K562 (cell line): ENCODE data around the gene CSRNP3. TPM values are rescaled to one million over a fixed set of nuclear protein-coding genes. Genes with fewer than 3 reads are reported as not detected.

Source experiments
- ATAC-seq: fragments of 200-7000 bp; cut with Tn5 transposase; 3 replicates; pipeline ENCODE4 v1.9.1; 2020; ENCODE audit warnings: moderate library complexity
- BruUV-seq: library from RNA; stranded (reverse); fragments of 400-500 nt; replicated peaks from 2 replicates; lab custom pipeline; 2021; lab: Mats Ljungman, UMichigan
- CTCF ChIA-PET: fragments of 300-600 bp; formaldehyde crosslinking; extraction: SDS; loops from one replicate; lab custom pipeline; 2021; ENCODE audit warnings: low intra/inter-chr PET ratio; lab: Yijun Ruan, JAX
- POLR2A ChIA-PET: fragments of 300-600, 350-650 bp; sonication (Branson Sonifier 250); formaldehyde crosslinking; extraction: SDS; loops from one replicate; lab custom pipeline; 2021; ENCODE audit warnings: antibody characterized with exemption, inconsistent platforms; lab: Yijun Ruan, JAX
- DNase-seq, 4 experiments: peaks; one replicate each; pipeline versions ENCODE4 v3.0.0 to v3.0.0-alpha.2; 2011 to 2018; ENCODE audit warnings: low spot score in 3 of 4, mixed read lengths in 3 of 4; ENCODE audit errors: extremely low read depth in 1 of 4
- FAIRE-seq: peaks from 2 replicates; lab custom pipeline; 2011; peaks lifted over from hg19 to GRCh38; lab: Jason Lieb, UNC
- H2AFZ ChIP-seq: 2 replicates; pipeline ENCODE4 v1.6.0; 2011; ENCODE audit warnings: low read depth, low read length, control low read depth, inconsistent platforms
- H3K27ac ChIP-seq: fragments of 200-600 bp; 3 replicates; pipeline ENCODE4 v1.8.0; 2011; ENCODE audit warnings: low read depth, mild to moderate bottlenecking, control low read depth, inconsistent platforms, low read length, moderate library complexity, mixed read lengths; ENCODE audit errors: extremely low read depth
- H3K27me3 ChIP-seq, 2 experiments: fragments of 300-600 bp in 1 of 2; 2 replicates in 1 of 2; 3 replicates in 1 of 2; pipeline versions ENCODE4 v1.6.0 to v1.8.0; 2011; ENCODE audit warnings: inconsistent platforms in 2 of 2, low read length in 2 of 2, mild to moderate bottlenecking in 1 of 2, mixed read lengths in 1 of 2, moderate library complexity in 1 of 2; ENCODE audit not compliant: control insufficient read depth in 2 of 2, insufficient read depth in 2 of 2
- H3K36me3 ChIP-seq: fragments of 300-600 bp; 3 replicates; pipeline ENCODE4 v1.8.0; 2011; ENCODE audit warnings: mild to moderate bottlenecking, low read length, inconsistent platforms; ENCODE audit not compliant: control insufficient read depth, insufficient read depth
- H3K4me1 ChIP-seq, 2 experiments: fragments of 200-600 bp in 1 of 2; replicated peaks in 1 of 2; 2 replicates in 1 of 2; 3 replicates in 1 of 2; pipeline versions ENCODE4 v1.5.1 to v1.8.0; 2011; ENCODE audit warnings: inconsistent platforms in 2 of 2, low read length in 2 of 2, mild to moderate bottlenecking in 1 of 2, mixed read lengths in 1 of 2, moderate library complexity in 1 of 2; ENCODE audit not compliant: control insufficient read depth in 2 of 2, insufficient read depth in 2 of 2
- H3K4me2 ChIP-seq: 2 replicates; pipeline ENCODE4 v1.6.1; 2011; ENCODE audit warnings: low read length, control low read depth, inconsistent platforms, mixed read lengths; ENCODE audit not compliant: insufficient read depth
- H3K4me3 ChIP-seq: fragments of 200-600 bp; sonication (generic), shearing (Covaris generic); 2 replicates; pipeline ENCODE4 v1.5.1; 2016; ENCODE audit warnings: control low read depth, inconsistent platforms
- H3K79me2 ChIP-seq: fragments of 200-600 bp; 3 replicates; pipeline ENCODE4 v1.8.0; 2011; ENCODE audit warnings: low read length, inconsistent platforms; ENCODE audit not compliant: control insufficient read depth, insufficient read depth
- H3K9ac ChIP-seq, 2 experiments: 2 replicates each; pipeline versions ENCODE4 v1.6.0 to v1.6.1; 2011; ENCODE audit warnings: low read depth in 2 of 2, low read length in 2 of 2, control low read depth in 1 of 2, inconsistent platforms in 1 of 2, mild to moderate bottlenecking in 1 of 2, mixed read lengths in 1 of 2; ENCODE audit not compliant: insufficient read depth in 1 of 2
- H3K9me1 ChIP-seq: one replicate; pipeline ENCODE4 v1.6.0; 2011; ENCODE audit warnings: inconsistent platforms, mild to moderate bottlenecking, low read length, moderate library complexity; ENCODE audit not compliant: control insufficient read depth, insufficient read depth
- H3K9me3 ChIP-seq: replicated peaks from 2 replicates; pipeline ENCODE4 v1.5.1; 2011; ENCODE audit warnings: low read depth, low read length, inconsistent platforms; ENCODE audit not compliant: control insufficient read depth, insufficient read depth
- H4K20me1 ChIP-seq: replicated peaks from 2 replicates; pipeline ENCODE4 v1.6.1; 2011; ENCODE audit warnings: low read length, inconsistent platforms, mixed read lengths; ENCODE audit not compliant: control insufficient read depth, insufficient read depth
- CEBPB ChIP-seq: fragments of 450-650 bp; IDR thresholded peaks from 2 replicates; pipeline ENCODE4 v1.6.1; 2016; ENCODE audit warnings: missing genetic modification characterization, missing compliant biosample characterization
- CHD7 ChIP-seq: fragments of 200-600 bp; sonication (generic); IDR thresholded peaks from one replicate; pipeline ENCODE4 v1.6.1; 2012; ENCODE audit warnings: mild to moderate bottlenecking, low read depth, low read length, inconsistent platforms
- DIDO1 ChIP-seq: fragments of 450-650 bp; IDR thresholded peaks from 2 replicates; pipeline ENCODE4 v1.6.1; 2016; ENCODE audit warnings: low read depth, missing biosample characterization, missing genetic modification characterization
- FOS ChIP-seq: IDR thresholded peaks from 3 replicates; pipeline ENCODE4 v1.6.1; 2011; ENCODE audit not compliant: insufficient read length; ENCODE audit errors: extremely low read depth
- KAT2B ChIP-seq: IDR thresholded peaks from one replicate; pipeline ENCODE4 v1.6.1; 2012; ENCODE audit warnings: low read depth, mild to moderate bottlenecking, control low read depth, inconsistent platforms, low read length, moderate library complexity
- MECOM ChIP-seq: fragments of 250-450 bp; sonication (Bioruptor Pico); IDR thresholded peaks from 2 replicates; pipeline ENCODE4 v1.8.0; 2022; ENCODE audit warnings: inconsistent platforms
- SNAPC5 ChIP-seq: fragments of 250-450 bp; sonication (Bioruptor Pico); IDR thresholded peaks from 2 replicates; pipeline ENCODE4 v1.8.0; 2021; ENCODE audit warnings: moderate library complexity, mild to moderate bottlenecking, inconsistent platforms
- TCFL5 ChIP-seq: fragments of 250-450 bp; sonication (Bioruptor Pico); conservative IDR thresholded peaks from 2 replicates; pipeline ENCODE4 v1.6.1; 2021; ENCODE audit warnings: mild to moderate bottlenecking, moderate library complexity, matching md5 sums
- TRIM24 ChIP-seq, 2 experiments: fragments of 450-650 bp; IDR thresholded peaks; 2 replicates each; pipeline ENCODE4 v1.6.1; 2016
- ZFP30 ChIP-seq: fragments of 250-450 bp; sonication (Bioruptor Pico); IDR thresholded peaks from 2 replicates; pipeline ENCODE4 v1.8.0; 2022; ENCODE audit warnings: moderate library complexity, mild to moderate bottlenecking, inconsistent platforms, borderline replicate concordance
- WGBS: fragments of 100-300 bp; shearing (Covaris generic); methylation state at CpG from one replicate; pipeline ENCODE4 v1.1.6; 2016; ENCODE audit warnings: low coverage, mixed read lengths; ENCODE audit not compliant: insufficient coverage; ENCODE audit errors: missing lambda C conversion rate; 5-methylcytosine and 5-hydroxymethylcytosine counted together
- in situ Hi-C: fragments of 300-500 bp; cut with MboI; formaldehyde crosslinking; loops from 4 replicates; pipeline ENCODE4 v1.15.0; 2018; ENCODE audit warnings: inconsistent platforms, mixed read lengths
- intact Hi-C: fragments of 100-400 bp; cut with micrococcal nuclease; formaldehyde crosslinking; loops from 2 replicates; pipeline ENCODE4 v1.14.2; 2022
- polyA plus RNA-seq, 8 experiments: library from polyadenylated mRNA; depleted of rRNA in 4 of 8; stranded (reverse) in 5 of 8; unstranded in 3 of 8; fragments of >200 nt; fragmentation: Nextera tagmentation in 2 of 8; fragmentation: Illumina TruSeq in 1 of 8; extraction: Ambion mirVana in 2 of 8; extraction: Trizol in 1 of 8; gene quantifications; 2 replicates each; pipeline versions ENCODE4 v1.2.1 to v1.2.3, GENCODE V29; 2011 to 2014; ENCODE audit warnings: inconsistent platforms in 1 of 8, missing spikeins in 1 of 8
- total RNA-seq, 7 experiments: library from RNA; depleted of rRNA in 6 of 7; stranded (reverse); fragments of >200 nt in 6 of 7; fragmentation: Illumina TruSeq in 2 of 7; extraction: Trizol in 2 of 7; gene quantifications; 2 replicates each; pipeline versions ENCODE4 v1.2.1 to v1.2.3, GENCODE V29; 2011 to 2021; ENCODE audit warnings: low replicate concordance in 1 of 7

Gene CSRNP3
- total and polyA plus RNA-seq, 9 of the 15 experiments (the other 6 are each of a cell fraction or from before 2014, with no cell fraction given) = not detected

GRCh38 chr2:165535471-165535870, 66.0 kb downstream of the CSRNP3 start:
- H3K4me1 ChIP-seq = no peaks in the 10 kb centered on the region
- in situ Hi-C loops (no loop called here), intact Hi-C loops (no loop called here)
- FAIRE-seq = no peak
- no peaks in the 10 kb centered on the region for H4K20me1 ChIP-seq
- H3K9me3 ChIP-seq = no peaks in the 10 kb centered on the region
- H3K4me2 ChIP-seq = no peak overlapping the region
- H3K4me3 ChIP-seq = no peak overlapping the region
- ChIA-PET POLR2A (no interaction called here), CTCF (no interaction called here)
- 0% methylated on average over 2 of the region's 2 CpGs for WGBS
- BruUV-seq = no TSS peak
- no peak overlapping the region for H3K9ac ChIP-seq
- ATAC-seq = no peak
- H3K79me2 ChIP-seq = no peaks in the 10 kb centered on the region
- no peaks in the 10 kb centered on the region for H3K9me1 ChIP-seq
- no peaks in the 10 kb centered on the region for H3K27me3 ChIP-seq
- no peaks in the 10 kb centered on the region for H3K36me3 ChIP-seq
- DNase-seq = no peak
- H3K27ac ChIP-seq = no peak overlapping the region
- no peak overlapping the region for H2AFZ ChIP-seq
- TF ChIP-seq TRIM24 (IDR thresholded peaks at IDR 0.05) (no peak), CHD7 (no peak), TCFL5 (CRISPR knock-in tag) (no peak), KAT2B (no peak), SNAPC5 (CRISPR knock-in tag) (no peak), ZFP30 (CRISPR knock-in tag) (no peak), DIDO1 (tag) (no peak), CEBPB (tag) (no peak), MECOM (CRISPR knock-in tag) (no peak), FOS (no peak)
